Testis (tissue), 3 donors: ENCODE results near the gene AUTS2. TPM values are rescaled to one million over a fixed set of nuclear protein-coding genes. Genes with fewer than 3 reads are reported as not detected.

Experiments used
- DNase-seq: peaks from one replicate; pipeline ENCODE4 v3.0.0-alpha.2; 2019
- H3K27ac ChIP-seq, 2 donors: fragments of 200-600 bp; sonication (generic); one replicate each; pipeline ENCODE4 v1.5.1; 2019
- H3K27me3 ChIP-seq: fragments of 200-600 bp; sonication (generic); one replicate; pipeline ENCODE4 v1.5.1; 2019
- H3K36me3 ChIP-seq: fragments of 200-600 bp; sonication (generic); one replicate; pipeline ENCODE4 v1.5.1; 2017; ENCODE audit warnings: low read depth; ENCODE audit errors: missing control alignments
- H3K4me1 ChIP-seq: fragments of 200-600 bp; sonication (generic); one replicate; pipeline ENCODE4 v1.5.1; 2019
- H3K4me3 ChIP-seq, 2 donors: fragments of 200-600 bp; sonication (generic); one replicate each; pipeline ENCODE4 v1.5.1; 2017 to 2019
- H3K9me3 ChIP-seq: fragments of 200-600 bp; sonication (generic); one replicate; pipeline ENCODE4 v1.5.1; 2017
- POLR2A ChIP-seq: fragments of 450-650 bp; IDR thresholded peaks from one replicate; pipeline ENCODE4 v1.6.1; 2017; ENCODE audit warnings: antibody characterized with exemption, mild to moderate bottlenecking, moderate library complexity
- WGBS, 2 donors: methylation state at CpG; one replicate each; pipeline ENCODE4 v1.1.5; 2018; 5-methylcytosine and 5-hydroxymethylcytosine counted together
- intact Hi-C: fragments of 100-400 bp; cut with DNase I; formaldehyde crosslinking; loops from one replicate; pipeline ENCODE4 v1.15.1; 2023; ENCODE audit warnings: low total_unique reads
- polyA plus RNA-seq: library from polyadenylated mRNA; stranded (reverse); fragments of 350-450 nt; fragmentation: Illumina TruSeq; extraction: RNeasy Lipid Tissue Mini Kit (QIAGEN cat#74804); gene quantifications from one replicate; pipeline ENCODE4 v1.2.3, GENCODE V29; 2014; ENCODE audit warnings: low read depth, low replicate concordance; ENCODE audit not compliant: insufficient read depth
- total RNA-seq, 2 donors: library from RNA; depleted of rRNA; stranded (reverse); fragments of >200 nt; gene quantifications; one replicate each; pipeline ENCODE4 v1.2.3, GENCODE V29; 2016
- TF ChIP-seq, protein P1 (sequence below), 3 experiments: fragments of 450-650 bp in 2 of 3; fragments of 200-600 bp in 1 of 3; sonication (generic) in 1 of 3; IDR thresholded peaks; one replicate each; pipeline ENCODE4 v1.5.1; 2016 to 2019; ENCODE audit warnings: antibody characterized with exemption in 3 of 3, mild to moderate bottlenecking in 2 of 3, moderate library complexity in 1 of 3

AUTS2 gene
- total and polyA plus RNA-seq, 3 donors from 2014 or later = 21.3 to 75.5 (median 56.1) TPM

DNA sequence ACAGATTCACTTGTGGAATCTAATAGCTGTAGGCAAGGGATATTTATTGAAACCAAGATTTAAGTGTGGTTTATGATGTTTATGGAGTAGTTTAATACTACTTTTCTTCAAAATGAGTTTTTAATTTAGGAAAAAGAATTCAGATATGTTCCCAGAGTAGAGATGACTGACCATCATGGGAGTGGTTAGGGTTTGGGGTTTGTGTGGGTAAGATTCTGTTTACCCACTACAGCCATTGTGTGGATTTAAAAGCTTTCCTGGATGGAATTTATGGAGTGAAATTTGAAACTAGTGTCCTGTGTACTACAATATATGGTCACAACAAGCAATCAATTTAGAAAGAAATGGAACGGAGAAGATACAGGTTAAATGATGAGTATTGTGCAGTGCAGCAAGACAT is 453.5 kb downstream of the AUTS2 start:
- TF ChIP-seq POLR2A = no peak
- TF ChIP-seq, protein P1, sequence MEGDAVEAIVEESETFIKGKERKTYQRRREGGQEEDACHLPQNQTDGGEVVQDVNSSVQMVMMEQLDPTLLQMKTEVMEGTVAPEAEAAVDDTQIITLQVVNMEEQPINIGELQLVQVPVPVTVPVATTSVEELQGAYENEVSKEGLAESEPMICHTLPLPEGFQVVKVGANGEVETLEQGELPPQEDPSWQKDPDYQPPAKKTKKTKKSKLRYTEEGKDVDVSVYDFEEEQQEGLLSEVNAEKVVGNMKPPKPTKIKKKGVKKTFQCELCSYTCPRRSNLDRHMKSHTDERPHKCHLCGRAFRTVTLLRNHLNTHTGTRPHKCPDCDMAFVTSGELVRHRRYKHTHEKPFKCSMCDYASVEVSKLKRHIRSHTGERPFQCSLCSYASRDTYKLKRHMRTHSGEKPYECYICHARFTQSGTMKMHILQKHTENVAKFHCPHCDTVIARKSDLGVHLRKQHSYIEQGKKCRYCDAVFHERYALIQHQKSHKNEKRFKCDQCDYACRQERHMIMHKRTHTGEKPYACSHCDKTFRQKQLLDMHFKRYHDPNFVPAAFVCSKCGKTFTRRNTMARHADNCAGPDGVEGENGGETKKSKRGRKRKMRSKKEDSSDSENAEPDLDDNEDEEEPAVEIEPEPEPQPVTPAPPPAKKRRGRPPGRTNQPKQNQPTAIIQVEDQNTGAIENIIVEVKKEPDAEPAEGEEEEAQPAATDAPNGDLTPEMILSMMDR (IDR thresholded peaks at IDR 0.05) = no peak
- H3K27ac ChIP-seq = no peak overlapping the region
- no peak overlapping the region for H3K4me3 ChIP-seq
- H3K4me1 ChIP-seq = peaks cover 4% of the 10 kb centered on the region
- intact Hi-C loops = no loop called here
- H3K36me3 ChIP-seq = no peaks in the 10 kb centered on the region
- H3K27me3 ChIP-seq = no peaks in the 10 kb centered on the region
- DNase-seq = no peak
- H3K9me3 ChIP-seq = no peaks in the 10 kb centered on the region
- 94% methylated on average over 1 of the region's 1 CpG for WGBS, 2 donors

DNA sequence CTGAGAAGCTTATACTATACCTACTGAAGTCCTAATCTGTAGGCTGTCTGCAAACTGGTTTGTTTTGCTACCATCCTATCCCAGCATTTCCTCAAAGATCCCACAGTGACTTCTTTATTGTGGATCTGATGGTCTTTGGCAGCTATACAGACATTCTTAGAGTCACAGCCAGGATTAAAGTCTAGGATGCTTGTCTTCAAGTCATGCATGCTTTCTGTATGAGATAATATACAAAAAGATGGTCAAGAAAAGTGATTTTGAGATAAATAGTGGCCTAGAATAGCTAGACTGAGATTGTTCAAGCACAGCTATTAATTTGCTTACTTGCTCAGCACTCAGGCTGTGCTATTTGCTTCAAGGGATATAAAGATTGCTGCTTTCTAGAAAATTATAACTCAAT is 454.4 kb downstream of the AUTS2 start:
- DNase-seq = no peak
- Histone ChIP-seq H3K27ac (no peak overlapping the region), H3K4me1 (peaks cover 4% of the 10 kb centered on the region), H3K27me3 (no peaks in the 10 kb centered on the region), H3K9me3 (no peaks in the 10 kb centered on the region), H3K4me3 (no peak overlapping the region), H3K36me3 (no peaks in the 10 kb centered on the region)
- intact Hi-C loops = no loop called here
- TF ChIP-seq, protein P1 (IDR thresholded peaks at IDR 0.05) = no peak
- TF ChIP-seq POLR2A = no peak

DNA sequence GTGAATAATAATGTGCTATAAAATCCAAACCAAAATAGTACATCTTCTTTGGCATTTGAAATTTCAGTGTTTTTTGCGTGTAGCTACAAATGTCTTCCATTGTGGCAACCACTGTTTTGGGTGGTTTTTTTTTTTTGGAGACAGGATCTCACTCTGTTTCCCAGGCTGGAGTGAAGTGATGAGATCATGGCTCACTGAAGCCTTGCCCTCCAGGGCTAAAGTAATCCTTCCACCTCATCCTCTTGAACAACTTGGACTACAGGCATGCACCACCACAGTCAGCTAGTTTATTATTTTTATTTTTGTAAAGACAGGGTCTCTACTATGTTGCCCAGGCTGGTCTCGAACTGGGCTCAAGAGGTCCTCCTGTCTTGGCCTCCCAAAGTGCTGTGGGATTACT is 455.1 kb downstream of the AUTS2 start:
- H3K9me3 ChIP-seq = no peaks in the 10 kb centered on the region
- H3K4me1 ChIP-seq = peaks cover 4% of the 10 kb centered on the region
- intact Hi-C loops = no loop called here
- no peaks in the 10 kb centered on the region for H3K27me3 ChIP-seq
- H3K36me3 ChIP-seq = no peaks in the 10 kb centered on the region
- H3K27ac ChIP-seq = no peak overlapping the region
- no peak for DNase-seq
- WGBS, 2 donors = 87 to 94% methylated on average over 2 of the region's 2 CpGs
- no peak overlapping the region for H3K4me3 ChIP-seq
- TF ChIP-seq POLR2A = no peak
- TF ChIP-seq, protein P1 (IDR thresholded peaks at IDR 0.05) = no peak

DNA sequence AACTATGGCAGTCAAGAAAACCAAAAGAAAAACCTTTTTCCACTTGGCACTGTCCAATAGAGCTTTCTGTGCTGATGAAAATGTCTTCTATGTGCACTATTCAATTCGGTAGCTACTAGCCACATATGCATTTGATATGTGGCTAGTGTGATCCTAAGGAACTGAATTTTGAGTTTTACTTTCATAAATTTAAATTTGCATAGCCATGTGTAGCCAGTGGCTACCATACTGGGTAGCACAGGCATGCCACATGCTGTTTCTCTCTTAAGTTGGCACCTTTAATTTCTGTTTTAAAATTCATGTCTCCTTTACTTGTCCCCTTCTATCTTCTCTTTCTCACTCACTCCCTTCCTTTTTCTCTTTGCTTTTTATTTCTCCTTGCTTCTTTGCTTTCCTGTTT is 455.7 kb downstream of the AUTS2 start:
- Histone ChIP-seq H3K27me3 (no peaks in the 10 kb centered on the region), H3K27ac (no peak overlapping the region), H3K9me3 (no peaks in the 10 kb centered on the region), H3K36me3 (no peaks in the 10 kb centered on the region), H3K4me3 (no peak overlapping the region), H3K4me1 (peaks cover 4% of the 10 kb centered on the region)
- intact Hi-C loops = no loop called here
- 80 to 94% methylated on average over 1 of the region's 1 CpG for WGBS, 2 donors
- TF ChIP-seq, protein P1 (IDR thresholded peaks at IDR 0.05) = no peak
- TF ChIP-seq POLR2A = no peak
- no peak for DNase-seq

DNA sequence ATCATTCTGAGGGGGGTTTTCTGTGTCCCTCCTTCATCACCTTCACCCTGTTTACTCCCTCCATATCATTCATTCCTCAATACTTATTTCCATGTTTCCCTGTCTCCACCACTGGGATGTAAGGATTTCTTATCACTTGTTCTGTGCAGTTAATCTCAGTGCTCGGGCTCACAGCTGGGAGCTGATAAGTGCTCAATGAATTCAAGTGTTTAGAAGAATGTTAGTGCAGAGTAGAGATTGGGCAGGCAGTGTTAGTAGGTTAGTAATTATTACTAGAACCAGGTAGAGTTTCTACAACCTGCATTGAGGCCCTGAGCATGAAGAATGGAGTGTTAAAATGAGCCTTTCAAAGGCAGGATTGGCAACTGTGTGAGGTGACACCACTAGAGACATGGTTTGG is 458.1 kb downstream of the AUTS2 start:
- no peak overlapping the region for H3K27ac ChIP-seq
- no peak for DNase-seq
- no peaks in the 10 kb centered on the region for H3K9me3 ChIP-seq
- no peak overlapping the region for H3K4me3 ChIP-seq
- intact Hi-C loops = no loop called here
- no peak for TF ChIP-seq POLR2A
- TF ChIP-seq, protein P1 (IDR thresholded peaks at IDR 0.05) = no peak
- peaks cover 4% of the 10 kb centered on the region for H3K4me1 ChIP-seq
- no peaks in the 10 kb centered on the region for H3K36me3 ChIP-seq
- WGBS, 2 donors = 65 to 71% methylated on average over 1 of the region's 1 CpG
- H3K27me3 ChIP-seq = no peaks in the 10 kb centered on the region
